Nucleus accumbens (tissue), 56 donors: ENCODE results near the gene RTF1.

ENCODE experiments used
- DNase-seq, 56 donors: peaks; one replicate each; lab custom pipeline; 2025; lab: John Stamatoyannopoulos, UW

Gene RTF1

DNA sequence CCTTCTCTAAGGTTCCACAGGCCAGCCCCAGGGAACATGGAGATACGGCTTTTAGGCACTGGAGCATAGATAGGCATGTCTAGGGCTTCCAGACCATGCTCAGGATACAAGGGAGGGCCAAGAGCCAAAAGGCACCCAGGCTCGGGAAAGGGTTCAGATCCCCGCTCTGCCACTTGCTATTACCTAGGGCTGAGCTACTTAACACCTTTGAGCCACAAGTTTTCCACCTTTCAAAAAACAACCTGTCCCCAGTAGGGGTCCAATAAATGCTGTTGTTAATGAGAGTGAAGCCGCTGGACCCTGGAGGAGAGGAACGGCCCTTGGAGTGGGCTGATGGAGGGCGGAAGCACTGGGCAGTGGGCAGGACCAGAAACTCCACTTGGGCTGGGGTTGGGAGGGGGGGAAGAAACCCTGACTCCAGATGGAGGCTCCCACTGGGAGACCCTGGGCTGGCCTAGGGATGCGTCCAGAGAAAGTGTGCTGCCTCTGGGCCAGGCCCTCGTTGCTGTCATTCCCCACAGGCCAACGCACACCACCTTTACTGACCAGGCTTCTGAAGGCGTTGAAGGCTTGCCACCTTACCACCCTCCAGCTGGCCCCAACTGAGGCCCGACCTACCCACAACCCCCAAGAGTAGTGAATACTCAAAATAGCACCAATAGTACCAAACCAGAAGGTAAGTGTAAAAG lies 68.2 kb downstream of the RTF1 start:
- no peak for DNase-seq

DNA sequence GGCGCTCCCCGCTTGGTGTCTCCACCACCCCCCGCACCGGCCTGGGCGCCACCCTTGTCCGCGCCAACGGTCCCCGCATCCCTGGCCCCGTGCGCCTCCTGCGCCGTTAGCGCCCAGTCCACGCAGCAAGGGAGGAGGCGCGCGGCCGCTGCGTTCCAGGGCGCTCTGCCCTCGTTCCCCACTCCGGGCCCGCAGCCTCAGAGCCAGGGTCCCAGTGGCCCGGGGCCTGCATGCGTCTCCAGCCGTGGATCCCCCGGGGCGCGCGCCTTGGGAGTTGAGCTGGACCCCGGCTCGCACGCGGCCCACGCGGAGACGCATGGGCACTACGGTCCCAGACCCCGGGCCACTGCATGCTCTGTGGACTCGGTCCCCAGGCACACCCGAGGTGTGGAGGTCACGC lies 69.4 kb downstream of the RTF1 start:
- no peak for DNase-seq

DNA sequence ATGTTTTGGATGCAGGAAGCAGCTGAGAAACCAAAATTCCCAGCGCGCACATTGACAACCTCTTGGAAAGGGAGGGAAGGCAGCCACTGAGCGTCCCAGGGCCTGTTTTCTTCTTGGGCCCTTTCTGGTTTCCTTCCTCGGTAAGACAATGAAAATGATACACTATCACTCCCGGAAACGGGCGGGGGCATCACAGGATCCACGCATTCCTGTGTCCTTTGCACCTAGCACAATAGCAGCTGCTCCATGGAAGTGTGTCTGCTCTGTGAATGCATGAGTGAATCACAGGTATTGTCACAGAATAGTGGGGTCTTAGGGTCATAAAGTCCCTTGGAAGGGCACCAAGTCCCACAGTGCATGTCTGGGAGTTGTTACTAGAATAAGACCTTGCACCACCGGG lies 70.5 kb downstream of the RTF1 start:
- no peak for DNase-seq

DNA sequence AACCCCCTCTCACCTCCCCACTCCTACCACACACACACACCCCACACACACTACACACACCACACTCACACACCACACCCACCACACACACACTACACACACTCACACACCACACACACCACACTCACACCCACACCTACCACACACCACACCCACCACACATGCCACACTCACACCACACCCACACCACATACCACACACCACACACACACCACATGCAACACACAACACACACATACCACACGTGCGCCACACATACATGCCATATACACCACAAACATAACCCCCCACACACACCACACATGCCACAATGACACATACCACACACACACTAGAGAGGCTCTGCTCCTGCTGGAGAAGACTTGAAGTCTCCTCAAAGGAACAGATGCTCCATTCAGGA lies 70.9 kb downstream of the RTF1 start:
- no peak for DNase-seq

DNA sequence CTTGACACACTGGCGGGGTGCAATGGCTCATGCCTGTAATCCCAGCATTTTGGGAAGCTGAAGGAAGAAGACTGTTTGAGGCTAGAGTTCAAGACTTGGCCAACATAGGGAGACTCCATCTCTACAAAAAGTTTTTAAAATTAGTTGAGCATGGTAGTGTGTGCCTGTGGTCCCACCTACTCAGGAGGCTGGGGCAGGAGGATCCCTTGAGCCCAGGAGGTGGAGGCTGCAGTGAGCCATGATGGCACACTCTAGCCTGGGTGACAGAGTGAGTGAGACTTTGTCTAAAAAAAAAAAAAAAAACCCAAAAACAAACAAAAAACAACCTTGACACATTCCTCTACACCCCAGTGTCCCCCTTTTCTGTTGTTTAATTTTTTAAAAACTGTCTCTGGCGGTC lies 72.7 kb downstream of the RTF1 start:
- no peak for DNase-seq

DNA sequence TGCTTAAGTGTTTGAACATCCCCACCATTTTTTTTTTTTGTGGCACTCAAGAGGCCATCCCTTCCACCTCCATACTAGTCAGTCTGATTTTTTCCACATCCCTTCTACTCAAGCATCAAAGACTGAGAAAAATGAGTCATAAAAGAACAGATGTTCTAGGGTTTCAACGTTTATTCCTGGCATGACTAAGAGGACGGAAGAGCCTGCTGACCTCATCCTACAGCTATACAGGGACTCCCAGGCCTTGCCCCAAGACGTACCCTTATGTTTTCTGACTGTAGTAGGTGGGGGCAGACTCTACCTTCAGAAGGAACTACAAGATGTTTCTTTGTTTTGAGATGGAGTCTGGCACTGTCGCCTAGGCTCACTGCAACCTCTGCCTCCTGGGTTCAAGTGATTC lies 73.5 kb downstream of the RTF1 start:
- DNase-seq: no peak

DNA sequence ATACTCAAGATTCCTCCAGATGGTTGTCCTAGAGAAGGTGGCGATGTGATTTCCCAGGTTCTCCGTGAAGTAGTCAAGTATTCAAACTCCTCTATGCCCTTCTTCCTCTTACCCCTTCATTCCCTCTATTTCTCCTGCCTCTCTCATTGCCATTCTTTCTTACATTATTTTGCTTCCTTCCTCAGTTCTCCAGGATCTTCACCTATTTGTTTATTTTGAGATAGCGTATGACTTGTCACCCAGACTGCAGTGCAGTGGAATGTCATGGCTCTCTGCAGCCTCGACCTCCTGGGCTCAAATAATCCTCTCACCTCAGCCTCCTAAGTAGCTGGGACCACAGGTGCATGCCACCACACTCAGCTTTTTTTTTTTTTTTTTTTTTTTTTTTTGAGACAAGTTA lies 75.0 kb downstream of the RTF1 start:
- no peak for DNase-seq

DNA sequence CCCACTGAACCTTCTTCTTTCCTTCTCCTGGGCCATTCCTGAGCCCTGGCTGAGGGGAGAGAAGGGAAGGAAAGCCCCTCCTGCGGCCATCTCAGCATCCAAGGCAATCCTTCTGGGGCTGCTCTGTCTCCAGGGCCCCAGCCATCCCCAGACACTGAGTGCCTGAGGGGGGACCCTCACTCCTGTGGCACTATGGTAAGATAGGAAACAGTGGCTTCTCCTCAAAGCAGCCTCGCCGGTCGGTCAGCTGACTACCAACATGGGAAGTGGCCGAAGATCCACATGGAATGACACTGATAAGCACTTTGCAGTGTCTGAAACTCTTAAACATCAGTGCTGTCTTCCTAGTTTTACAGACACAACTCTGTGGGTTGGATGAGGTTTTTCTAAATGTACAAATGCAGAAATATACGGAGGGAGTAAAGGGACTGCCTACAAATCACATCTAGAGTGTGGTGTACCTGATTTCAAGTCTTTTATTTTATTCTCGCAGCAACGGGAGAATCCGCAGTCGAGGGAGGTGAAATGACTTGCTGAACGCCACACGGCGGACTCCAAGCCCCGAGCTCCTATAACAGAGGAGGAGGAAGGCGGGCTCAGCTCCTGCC lies 75.8 kb downstream of the RTF1 start:
- DNase-seq: no peak

DNA sequence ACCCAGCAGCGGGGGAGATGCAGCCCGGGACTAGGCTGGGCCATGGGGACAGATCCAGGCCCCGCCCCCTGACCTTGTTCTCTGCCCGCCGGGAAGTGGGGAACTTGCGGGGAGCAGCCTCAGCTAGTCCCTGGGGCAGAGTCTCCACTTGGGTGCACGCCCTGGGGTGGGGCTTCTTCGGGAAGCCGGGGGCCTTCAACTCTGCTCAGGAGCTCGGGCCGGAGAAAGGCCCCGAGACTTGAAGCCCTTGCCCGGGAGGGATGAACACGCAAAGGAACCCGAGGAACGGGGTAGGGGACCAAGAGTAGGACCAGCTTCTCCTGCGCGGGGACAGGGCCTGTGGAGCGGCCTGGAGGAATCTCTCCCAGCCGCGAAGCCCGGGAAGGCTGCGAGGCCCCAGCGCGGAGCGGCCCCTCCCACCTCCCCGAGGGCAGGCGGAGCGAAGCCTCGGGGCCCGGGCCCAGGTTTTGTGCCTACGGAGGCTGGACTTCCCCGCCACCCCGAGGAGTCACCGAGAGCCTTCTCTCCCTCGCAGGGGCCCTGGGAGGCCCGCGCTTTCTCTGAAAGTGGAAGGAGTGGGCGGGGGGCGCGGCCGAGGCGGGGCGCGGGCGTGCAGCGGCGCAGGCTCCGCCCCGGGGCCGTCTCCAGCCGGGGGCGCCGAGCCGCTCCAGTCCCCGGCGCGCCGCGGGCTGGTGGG lies 76.5 kb downstream of the RTF1 start, which contains the start of gene ITPKA:
TSS of gene ITPKA (plus strand) at position 670 of the 697 bp plus-strand sequence. CDS start 54 bp downstream, outside the sequence.
- DNase-seq: peak in 44 of 56 donors; percentile 8 to 73 (median 46)

DNA sequence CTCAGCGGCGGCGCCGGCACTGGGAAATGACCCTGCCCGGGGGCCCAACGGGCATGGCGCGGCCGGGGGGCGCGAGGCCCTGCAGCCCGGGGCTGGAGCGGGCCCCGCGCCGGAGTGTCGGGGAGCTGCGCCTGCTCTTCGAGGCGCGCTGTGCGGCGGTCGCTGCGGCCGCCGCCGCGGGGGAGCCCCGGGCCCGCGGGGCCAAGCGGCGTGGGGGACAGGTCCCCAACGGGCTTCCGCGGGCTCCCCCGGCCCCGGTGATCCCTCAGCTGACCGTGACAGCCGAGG lies 77.0 kb downstream of the RTF1 start:
- no peak for DNase-seq

DNA sequence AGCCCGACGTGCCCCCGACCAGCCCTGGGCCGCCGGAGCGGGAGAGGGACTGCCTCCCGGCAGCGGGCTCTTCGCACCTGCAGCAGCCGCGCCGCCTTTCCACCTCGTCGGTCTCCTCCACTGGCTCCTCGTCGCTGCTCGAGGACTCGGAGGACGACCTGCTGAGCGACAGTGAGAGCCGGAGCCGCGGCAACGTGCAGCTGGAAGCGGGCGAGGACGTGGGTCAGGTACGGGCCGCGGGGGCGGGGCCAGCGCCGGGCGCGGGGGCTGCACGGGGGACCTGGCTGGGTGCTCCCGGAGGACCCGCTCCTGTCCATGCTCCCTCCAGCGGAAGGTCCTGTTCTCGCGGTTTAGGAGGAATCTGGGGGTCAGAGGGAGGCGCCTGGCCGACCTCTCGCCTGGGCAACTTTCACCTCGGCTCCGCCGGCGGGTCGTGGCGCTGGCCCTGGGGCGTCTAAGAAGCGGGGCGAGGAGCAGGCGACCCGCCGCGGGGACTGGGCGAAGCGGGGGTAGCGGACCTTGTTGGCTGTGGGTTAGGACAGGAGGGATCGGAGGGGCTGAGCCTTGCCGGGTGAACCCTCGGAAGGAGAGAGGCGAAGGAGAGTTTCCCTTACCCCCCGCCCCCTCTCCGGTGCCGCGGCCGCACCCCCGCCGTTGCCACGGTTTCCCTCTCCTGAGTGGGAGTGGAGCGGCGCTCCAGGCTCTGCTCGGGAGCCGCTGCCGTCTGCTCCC lies 77.5 kb downstream of the RTF1 start:
- peak in 22 of 56 donors; percentile 3 to 61 (median 28) for DNase-seq

DNA sequence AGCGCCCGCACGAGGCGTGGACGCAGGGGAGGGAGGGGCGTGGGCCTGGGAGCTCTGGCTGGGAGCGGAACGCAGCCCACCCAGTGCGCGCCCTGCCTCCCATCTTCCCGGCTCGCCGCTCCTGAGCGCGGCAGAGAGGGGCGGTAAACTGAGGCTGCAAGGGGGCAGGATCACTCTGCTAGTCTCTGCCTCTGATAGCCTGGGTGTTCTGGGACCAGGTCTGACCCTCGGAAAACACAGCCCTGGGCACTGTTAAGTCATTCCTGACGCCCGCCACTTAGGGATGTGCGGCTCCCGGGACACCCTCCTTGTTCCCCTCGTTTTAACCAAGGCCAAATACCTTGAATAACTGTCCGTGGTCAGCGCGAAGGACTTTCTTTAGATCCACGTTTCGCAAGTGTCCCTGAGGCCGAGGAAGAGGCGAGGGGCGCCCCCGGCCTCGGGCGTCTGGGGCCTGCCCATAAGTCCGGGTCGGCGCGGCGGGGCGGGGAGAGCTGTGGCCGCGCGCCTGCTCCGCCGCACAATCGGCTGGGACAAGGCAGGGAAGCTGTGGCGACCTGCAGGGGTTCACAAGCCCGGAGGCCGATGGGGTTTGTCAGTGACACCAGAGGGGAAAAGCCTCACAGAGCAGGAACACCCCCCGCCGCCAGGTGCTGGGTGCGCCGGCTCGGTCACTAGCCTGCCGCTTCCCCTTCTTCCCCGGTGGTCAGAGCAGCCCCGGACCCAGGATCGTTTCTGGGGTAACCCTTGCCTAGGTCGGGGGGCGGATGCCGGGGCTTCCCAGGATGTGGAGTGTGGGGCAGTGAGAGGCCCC lies 78.2 kb downstream of the RTF1 start:
- peak in 3 of 56 donors; percentile 17 to 38 (median 32) for DNase-seq

DNA sequence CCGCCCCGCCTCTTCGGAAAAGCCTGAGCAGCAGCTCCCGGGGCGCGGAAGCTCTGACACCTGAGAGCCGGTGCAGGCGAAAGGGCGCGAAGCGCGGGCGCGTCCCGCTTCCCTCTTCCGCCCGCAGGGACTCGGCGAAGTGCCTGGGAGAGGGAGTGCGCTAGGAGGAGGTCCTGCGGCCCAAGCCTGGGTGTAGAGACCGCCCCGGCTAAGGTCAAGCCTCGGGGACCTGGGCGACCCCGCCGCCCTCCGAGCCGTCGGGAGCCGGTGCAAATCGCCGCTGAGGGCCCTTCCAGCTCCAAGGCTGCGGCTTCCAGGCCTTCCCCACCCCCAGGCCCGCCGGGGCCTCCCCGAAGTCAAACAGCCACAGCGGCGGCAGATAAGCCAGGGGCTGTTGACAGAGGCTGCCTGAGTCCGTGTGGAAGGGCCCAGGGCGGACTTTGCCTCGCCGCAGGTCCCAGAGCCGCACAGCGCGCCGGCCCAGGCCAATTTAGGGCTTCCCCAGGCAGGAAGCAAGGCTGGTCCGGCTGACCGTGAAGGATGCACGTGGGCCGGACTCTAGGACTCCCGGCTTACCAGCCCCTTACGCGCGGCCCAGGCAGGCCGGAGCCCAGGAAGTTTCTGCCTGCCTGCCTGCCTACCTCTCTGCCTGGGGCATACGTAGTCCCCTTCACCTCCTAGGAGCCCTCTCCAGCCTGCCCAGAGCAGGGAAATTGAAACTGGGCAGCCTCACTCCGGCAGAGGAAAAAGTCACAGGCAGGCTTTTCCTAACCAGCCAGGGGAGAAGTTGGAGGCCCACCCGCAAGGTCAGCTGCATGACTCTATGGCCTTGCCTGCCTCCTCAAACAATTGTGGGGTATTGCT lies 79.1 kb downstream of the RTF1 start:
- no peak for DNase-seq

DNA sequence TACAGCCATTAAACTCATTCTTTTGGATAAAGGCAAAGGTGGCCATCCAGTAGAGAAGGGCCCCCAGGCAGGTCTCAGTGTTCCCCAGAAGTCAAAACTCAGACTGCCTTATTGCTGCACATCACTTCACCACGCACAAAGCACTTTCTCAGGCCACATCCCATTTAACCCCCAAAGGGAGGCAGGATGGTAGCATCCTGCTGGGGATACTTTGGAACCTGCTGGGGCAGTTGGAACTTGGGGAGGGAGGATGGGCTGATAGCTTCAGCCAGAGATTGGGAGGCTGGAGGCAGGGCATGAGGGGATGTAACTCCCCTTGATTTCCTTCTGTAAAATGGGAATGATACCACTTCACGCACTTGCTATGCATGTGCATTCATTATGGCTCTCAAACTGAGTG lies 81.8 kb downstream of the RTF1 start:
- DNase-seq: no peak

DNA sequence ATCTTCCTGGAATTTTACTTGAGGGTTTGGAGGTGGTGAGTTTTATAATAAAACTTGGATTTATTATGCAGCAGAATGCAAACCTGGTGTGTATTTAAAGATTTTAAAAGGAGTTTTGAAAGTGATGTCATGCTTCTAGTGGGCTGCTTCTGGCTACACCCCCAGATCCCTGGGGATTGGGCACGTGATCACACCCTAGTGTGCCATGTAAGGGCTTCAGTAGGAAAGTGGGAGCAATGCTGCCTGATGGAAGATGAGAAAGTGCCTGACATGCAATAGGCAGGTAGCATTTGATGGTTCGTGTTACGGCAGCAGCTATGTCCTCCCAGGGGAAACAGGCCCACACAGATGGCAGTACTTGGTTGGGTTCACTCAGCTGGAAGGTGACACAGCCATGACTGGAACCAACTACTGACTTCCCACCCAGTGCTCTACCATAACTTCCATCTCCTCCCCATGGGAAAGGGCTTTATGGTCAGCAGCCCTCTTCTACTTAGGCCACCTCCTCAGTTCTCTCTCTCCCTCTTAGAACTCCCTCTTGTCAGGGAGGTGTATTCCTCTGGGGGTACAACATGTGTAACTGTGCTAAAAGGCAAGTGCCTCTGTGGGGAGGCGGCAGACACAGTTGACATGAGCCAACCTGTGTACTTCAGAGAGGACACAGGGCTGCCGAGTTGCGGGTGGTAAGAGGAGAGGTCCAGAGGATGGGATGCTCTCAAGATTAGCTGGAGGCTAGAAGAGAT lies 82.4 kb downstream of the RTF1 start:
- DNase-seq: peak in 38 of 56 donors; percentile 3 to 87 (median 52)

DNA sequence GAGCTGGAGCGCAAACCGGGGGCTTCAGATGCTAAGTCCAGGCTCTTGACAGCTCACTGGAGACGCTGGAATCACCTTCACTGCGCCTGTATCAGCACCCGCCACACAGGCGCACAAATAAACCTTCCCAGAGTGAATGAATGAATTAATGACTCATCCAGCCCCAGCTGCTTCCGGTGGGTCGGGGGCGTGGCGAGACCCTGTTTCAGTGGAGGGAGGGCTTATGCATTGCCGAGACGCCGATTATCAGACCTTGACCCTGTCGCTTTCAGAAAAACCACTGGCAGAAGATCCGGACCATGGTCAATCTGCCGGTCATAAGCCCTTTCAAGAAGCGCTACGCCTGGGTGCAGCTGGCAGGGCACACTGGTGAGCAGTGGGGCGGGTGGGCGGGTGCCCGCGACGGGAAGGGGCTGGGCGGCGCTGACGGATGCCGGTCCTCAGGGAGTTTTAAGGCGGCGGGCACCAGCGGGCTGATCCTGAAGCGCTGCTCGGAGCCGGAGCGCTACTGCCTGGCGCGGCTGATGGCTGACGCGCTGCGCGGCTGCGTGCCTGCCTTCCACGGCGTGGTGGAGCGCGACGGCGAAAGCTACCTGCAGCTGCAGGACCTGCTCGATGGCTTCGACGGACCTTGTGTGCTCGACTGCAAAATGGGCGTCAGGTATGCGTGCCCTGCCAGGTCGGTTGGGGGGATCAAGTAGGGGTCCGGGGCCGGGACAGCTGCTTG lies 84.5 kb downstream of the RTF1 start:
- peak in 1 of 56 donors; percentile 14 for DNase-seq

DNA sequence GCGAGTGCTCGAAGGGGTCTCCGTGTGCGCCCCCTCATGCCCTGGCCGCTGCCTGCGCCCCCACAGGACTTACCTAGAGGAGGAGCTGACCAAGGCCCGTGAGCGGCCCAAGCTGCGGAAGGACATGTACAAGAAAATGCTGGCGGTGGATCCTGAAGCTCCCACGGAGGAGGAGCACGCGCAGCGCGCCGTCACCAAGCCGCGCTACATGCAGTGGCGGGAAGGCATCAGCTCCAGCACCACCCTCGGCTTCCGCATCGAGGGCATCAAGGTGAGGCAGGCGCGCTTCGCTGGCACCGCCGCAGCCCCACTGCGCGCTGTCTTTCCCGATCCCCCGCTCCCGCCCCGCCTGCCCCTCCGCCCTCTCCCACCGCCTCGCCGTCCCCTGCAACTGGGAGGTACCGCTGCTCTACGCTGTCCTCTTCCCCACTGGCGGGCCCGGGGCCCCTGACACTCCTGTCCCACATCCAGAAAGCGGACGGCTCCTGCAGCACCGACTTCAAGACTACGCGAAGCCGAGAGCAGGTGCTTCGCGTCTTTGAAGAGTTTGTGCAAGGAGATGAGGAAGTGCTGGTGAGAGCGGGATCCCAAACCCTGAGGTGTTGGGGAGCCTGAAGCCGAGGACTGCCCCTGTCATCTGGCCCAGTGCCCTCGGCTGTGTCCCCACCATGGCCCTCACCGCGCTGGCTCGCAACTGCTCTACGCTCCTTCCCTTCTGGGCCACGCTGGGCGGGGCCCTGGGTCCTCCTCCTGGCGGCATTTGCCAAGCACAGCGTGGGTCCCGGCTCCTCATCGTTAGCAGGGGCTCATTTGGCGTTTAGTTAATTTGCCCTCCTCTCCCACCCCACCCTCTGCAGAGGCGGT lies 85.3 kb downstream of the RTF1 start:
- no peak for DNase-seq
